ENCODE measurements around the gene OPCML.

DNA sequence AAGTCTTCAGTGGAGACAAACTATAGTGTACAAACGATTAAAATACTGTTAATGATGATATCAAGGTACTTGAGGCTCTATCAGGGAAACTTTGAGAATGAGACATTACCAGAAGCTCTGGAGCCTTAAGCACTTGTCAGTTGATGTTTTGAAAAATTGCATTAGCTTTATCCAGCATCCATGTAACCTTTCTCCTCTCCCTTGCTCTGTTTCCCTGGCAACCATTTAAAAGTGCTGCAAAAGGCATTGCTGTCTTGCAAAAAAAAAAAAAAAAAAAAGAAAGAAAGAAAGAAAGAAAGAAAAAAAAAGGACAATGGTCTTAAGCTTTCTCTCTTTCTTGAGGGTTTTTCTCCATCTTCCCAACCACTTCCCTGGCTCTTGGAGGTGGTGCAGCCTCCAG is 787.0 kb downstream of the OPCML start:
- TF ChIP-seq, protein P1, sequence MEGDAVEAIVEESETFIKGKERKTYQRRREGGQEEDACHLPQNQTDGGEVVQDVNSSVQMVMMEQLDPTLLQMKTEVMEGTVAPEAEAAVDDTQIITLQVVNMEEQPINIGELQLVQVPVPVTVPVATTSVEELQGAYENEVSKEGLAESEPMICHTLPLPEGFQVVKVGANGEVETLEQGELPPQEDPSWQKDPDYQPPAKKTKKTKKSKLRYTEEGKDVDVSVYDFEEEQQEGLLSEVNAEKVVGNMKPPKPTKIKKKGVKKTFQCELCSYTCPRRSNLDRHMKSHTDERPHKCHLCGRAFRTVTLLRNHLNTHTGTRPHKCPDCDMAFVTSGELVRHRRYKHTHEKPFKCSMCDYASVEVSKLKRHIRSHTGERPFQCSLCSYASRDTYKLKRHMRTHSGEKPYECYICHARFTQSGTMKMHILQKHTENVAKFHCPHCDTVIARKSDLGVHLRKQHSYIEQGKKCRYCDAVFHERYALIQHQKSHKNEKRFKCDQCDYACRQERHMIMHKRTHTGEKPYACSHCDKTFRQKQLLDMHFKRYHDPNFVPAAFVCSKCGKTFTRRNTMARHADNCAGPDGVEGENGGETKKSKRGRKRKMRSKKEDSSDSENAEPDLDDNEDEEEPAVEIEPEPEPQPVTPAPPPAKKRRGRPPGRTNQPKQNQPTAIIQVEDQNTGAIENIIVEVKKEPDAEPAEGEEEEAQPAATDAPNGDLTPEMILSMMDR (conservative IDR thresholded peaks at IDR 0.05 in 1 of 2, IDR thresholded peaks at IDR 0.05 in 1 of 2; ENCODE audit: low read depth in 1 of 2, low read length in 2 of 2), result no peak
- TF ChIP-seq EZH2 (IDR thresholded peaks at IDR 0.05; ENCODE audit: low read length, missing control alignments), result no peak
